ENCODE measurements around the gene KNCN.

The KNCN gene

DNA sequence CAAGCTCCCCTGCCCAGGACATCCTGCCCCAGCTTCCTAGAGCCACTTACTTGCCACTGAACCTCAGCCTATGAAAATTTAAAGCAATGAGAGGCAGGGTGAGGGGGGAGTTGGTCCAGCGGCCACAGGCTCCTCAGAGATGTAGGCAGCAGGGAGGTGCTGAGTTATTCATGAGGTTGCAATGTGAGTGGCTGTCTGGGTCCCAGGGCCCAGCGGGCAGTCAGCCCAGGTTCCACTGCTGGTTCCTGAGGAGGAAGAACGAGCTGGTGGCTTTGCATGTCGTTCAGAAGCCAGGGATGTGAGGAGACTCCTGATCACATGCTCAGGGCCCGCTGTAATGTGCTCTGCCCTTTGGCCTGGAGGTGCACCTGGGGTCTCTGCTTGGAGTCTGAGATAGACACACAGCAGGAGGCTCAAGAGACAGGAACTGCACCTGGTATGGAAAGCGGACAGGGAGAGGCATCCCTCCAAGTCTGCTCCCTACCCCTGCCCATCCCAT lies at the start of gene KNCN:
TSS of gene KNCN (minus strand) at position 51 of the 499 bp plus-strand sequence. CDS start 432 bp downstream, outside the sequence.
- TF ChIP-seq, protein P1, sequence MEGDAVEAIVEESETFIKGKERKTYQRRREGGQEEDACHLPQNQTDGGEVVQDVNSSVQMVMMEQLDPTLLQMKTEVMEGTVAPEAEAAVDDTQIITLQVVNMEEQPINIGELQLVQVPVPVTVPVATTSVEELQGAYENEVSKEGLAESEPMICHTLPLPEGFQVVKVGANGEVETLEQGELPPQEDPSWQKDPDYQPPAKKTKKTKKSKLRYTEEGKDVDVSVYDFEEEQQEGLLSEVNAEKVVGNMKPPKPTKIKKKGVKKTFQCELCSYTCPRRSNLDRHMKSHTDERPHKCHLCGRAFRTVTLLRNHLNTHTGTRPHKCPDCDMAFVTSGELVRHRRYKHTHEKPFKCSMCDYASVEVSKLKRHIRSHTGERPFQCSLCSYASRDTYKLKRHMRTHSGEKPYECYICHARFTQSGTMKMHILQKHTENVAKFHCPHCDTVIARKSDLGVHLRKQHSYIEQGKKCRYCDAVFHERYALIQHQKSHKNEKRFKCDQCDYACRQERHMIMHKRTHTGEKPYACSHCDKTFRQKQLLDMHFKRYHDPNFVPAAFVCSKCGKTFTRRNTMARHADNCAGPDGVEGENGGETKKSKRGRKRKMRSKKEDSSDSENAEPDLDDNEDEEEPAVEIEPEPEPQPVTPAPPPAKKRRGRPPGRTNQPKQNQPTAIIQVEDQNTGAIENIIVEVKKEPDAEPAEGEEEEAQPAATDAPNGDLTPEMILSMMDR (IDR thresholded peaks at IDR 0.05; ENCODE audit: low read depth, low read length, missing control alignments) = no peak
- no peak for DNase-seq
- in situ Hi-C loops (cut with HindIII; ENCODE audit: low pct_ligation_motif_present, low sequenced_read_pairs) = no loop called here

DNA sequence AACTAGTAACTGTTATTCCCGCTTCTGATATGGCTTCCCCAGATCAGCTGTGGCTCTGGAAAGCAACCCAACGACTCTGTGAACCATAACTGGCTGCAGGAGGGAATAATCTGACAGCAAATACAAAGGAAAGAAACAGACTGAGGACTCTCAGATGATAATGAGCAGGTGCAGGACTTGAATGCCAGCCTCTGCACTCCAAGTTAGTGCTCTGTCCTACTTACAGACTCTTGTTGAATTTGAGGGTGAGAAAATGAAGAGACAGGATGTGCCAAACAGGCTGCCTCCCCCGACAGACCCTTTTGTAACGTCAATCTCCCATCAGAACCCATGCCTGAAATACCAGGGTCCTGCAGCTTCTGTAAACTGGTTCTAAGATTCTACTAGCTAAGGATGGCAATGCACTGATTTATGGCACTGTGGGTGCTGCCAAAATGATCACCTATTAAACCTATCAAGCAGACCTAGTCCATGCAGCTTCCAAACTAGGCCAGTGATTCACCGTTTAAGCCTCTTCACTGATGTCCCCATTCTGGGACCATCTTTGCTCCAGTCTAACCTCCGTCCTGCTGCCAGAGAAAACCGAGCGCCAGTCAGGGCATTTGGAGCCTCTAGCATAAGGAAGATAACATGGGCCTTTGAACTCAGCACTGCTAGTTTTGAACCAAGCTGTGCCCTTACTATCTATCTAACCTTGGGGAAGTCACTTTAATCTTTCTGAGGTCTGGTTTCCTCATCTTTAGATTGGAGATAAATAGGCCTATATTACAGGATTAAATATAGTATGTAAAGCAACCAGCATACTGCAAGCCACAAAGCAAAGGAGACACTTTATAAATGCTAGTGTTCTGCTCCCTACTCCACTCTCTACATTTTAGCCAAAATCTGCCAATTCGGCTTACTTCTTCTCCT lies 47.9 kb upstream of the KNCN start:
- no peaks in the 10 kb centered on the region for H3K36me3 ChIP-seq (replicated peaks)
- in situ Hi-C loops (cut with HindIII; ENCODE audit: low pct_ligation_motif_present, low sequenced_read_pairs) = no loop called here
- H3K27ac ChIP-seq = no peak overlapping the region
- TF ChIP-seq, protein P1 (IDR thresholded peaks at IDR 0.05; ENCODE audit: low read depth, low read length, missing control alignments) = no peak
- H3K27me3 ChIP-seq (replicated peaks) = no peaks in the 10 kb centered on the region
- H3K4me3 ChIP-seq (ENCODE audit: low read depth, low read length) = no peak overlapping the region
- DNase-seq = no peak

More for the DNA sequence above, at the start of gene KNCN:
- H3K27ac ChIP-seq = no peak within 1 kb of the TSS
- no peaks in the 10 kb centered on the region for H3K27me3 ChIP-seq (replicated peaks)
- H3K36me3 ChIP-seq (replicated peaks) = no peaks in the 10 kb centered on the region
- H3K4me3 ChIP-seq (ENCODE audit: low read depth, low read length) = no peak within 1 kb of the TSS

DNA sequence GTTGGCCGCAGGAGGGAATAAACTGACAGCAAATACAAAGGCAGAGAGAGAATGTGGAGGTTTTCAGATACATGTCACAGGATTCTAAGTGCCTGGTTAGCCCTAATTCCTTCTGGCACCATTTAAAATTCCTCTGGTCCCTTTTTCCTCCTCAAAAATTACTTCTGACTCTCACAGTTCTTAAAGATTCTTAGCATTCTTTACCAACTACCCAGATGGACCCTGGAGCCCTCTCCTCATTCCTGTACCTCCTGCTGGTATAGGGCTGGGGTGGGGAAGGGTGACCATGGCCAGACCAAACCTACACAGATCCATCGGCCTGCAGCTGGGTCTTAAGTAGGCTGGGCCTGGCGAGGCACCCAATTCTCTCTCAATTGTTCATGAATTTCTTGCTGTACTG lies 45.4 kb upstream of the KNCN start:
- H3K27ac ChIP-seq = no peak overlapping the region
- H3K27me3 ChIP-seq (replicated peaks) = no peaks in the 10 kb centered on the region
- peaks cover 14% of the 10 kb centered on the region for H3K36me3 ChIP-seq (replicated peaks)
- in situ Hi-C loops (cut with HindIII; ENCODE audit: low pct_ligation_motif_present, low sequenced_read_pairs) = no loop called here
- TF ChIP-seq, protein P1 (IDR thresholded peaks at IDR 0.05; ENCODE audit: low read depth, low read length, missing control alignments) = no peak
- no peak for DNase-seq
- no peak overlapping the region for H3K4me3 ChIP-seq (ENCODE audit: low read depth, low read length)

DNA sequence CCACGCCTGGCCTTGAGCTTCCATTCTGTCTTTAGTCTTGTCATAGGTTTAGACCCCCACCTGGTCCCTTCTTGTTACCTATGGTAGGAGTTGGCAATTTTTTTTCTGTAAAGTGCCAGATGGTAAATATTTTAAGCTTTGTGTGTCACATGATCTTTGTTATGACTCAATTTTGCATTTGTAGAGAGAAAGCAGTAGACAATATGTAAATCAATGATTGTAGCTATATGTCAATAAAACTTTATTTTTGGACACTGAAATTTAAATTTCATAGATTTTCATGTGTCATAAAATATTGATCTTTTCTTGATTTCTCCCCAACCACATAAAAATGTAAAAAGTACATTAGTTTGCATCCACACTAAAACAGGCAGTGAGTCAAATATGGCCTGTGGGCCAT lies 44.6 kb upstream of the KNCN start:
- H3K36me3 ChIP-seq (replicated peaks) = peaks cover 20% of the 10 kb centered on the region
- TF ChIP-seq, protein P1 (IDR thresholded peaks at IDR 0.05; ENCODE audit: low read depth, low read length, missing control alignments) = no peak
- no peak for DNase-seq
- no peak overlapping the region for H3K4me3 ChIP-seq (ENCODE audit: low read depth, low read length)
- H3K27ac ChIP-seq = no peak overlapping the region
- in situ Hi-C loops (cut with HindIII; ENCODE audit: low pct_ligation_motif_present, low sequenced_read_pairs) = no loop called here
- no peaks in the 10 kb centered on the region for H3K27me3 ChIP-seq (replicated peaks)

DNA sequence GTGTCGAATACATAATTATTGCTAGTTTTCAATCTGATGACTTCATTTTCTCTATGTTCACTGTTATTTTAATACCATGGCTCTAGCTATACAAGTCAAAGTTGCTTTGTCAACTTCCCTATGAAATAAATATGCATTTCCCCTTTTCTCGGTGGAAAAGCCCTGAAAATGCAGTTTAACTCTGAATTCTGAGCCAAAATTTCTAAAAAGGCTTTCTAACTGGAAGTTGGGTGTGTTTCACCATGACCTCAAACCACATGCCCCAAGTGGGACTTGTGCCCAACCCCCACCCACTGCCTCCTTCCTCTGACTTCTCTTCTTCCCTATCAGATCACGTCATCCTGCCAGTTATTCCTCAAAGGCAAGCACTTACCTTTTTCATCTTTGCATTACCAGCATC lies 43.7 kb upstream of the KNCN start:
- no peaks in the 10 kb centered on the region for H3K27me3 ChIP-seq (replicated peaks)
- in situ Hi-C loops (cut with HindIII; ENCODE audit: low pct_ligation_motif_present, low sequenced_read_pairs) = no loop called here
- no peak overlapping the region for H3K27ac ChIP-seq
- H3K4me3 ChIP-seq (ENCODE audit: low read depth, low read length) = no peak overlapping the region
- H3K36me3 ChIP-seq (replicated peaks) = peaks cover 30% of the 10 kb centered on the region
- DNase-seq = no peak
- TF ChIP-seq, protein P1 (IDR thresholded peaks at IDR 0.05; ENCODE audit: low read depth, low read length, missing control alignments) = no peak
